Neural crest cell (in vitro differentiated cells): ENCODE measurements around the gene TRIM66. TPM values are rescaled to one million over a fixed set of nuclear protein-coding genes. Genes with fewer than 3 reads are reported as not detected.

Experiments used
- DNase-seq: peaks from one replicate; pipeline ENCODE4 v3.0.0; 2021; ENCODE audit warnings: low read depth, mixed read lengths, low spot score
- H3K27ac Mint-ChIP-seq: one replicate; pipeline ENCODE4 v1.8.0; 2021; ENCODE audit warnings: mild to moderate bottlenecking, mixed read lengths; ENCODE audit not compliant: unreplicated experiment
- H3K27me3 Mint-ChIP-seq: 2 replicates; pipeline ENCODE4 v1.8.0; 2021; ENCODE audit warnings: low read depth, mild to moderate bottlenecking, mixed read lengths
- H3K36me3 Mint-ChIP-seq: 2 replicates; pipeline ENCODE4 v1.8.0; 2021; ENCODE audit warnings: low read depth, mild to moderate bottlenecking, mixed read lengths
- H3K4me1 Mint-ChIP-seq: 2 replicates; pipeline ENCODE4 v1.8.0; 2021; ENCODE audit warnings: mixed read lengths
- H3K4me3 Mint-ChIP-seq: one replicate; pipeline ENCODE4 v1.8.0; 2021; ENCODE audit warnings: mild to moderate bottlenecking, mixed read lengths
- H3K9me3 Mint-ChIP-seq: 2 replicates; pipeline ENCODE4 v1.8.0; 2021; ENCODE audit warnings: mixed read lengths
- CTCF ChIP-seq: fragments of 200-600 bp; sonication (generic); conservative IDR thresholded peaks from 2 replicates; pipeline ENCODE4 v1.5.0; 2021; ENCODE audit warnings: antibody characterized with exemption, mild to moderate bottlenecking
- total RNA-seq: library from RNA; stranded (reverse); gene quantifications from 2 replicates; pipeline ENCODE4 v1.2.1, GENCODE V29; 2021

The TRIM66 gene
- total RNA-seq, 1 donor from 2014 or later: 6.5 TPM

GRCh38 chr11:8650401-8650990 is 32.0 kb downstream of the TRIM66 start:
- H3K4me1 Mint-ChIP-seq: no peaks in the 10 kb centered on the region
- H3K4me3 Mint-ChIP-seq: no peak overlapping the region
- no peaks in the 10 kb centered on the region for H3K9me3 Mint-ChIP-seq
- H3K36me3 Mint-ChIP-seq: peaks cover 4% of the 10 kb centered on the region
- TF ChIP-seq CTCF: no peak
- H3K27ac Mint-ChIP-seq: no peak overlapping the region
- H3K27me3 Mint-ChIP-seq: no peaks in the 10 kb centered on the region
- no peak for DNase-seq

- Mint-ChIP-seq H3K27me3 (no peaks in the 10 kb centered on the region), H3K9me3 (no peaks in the 10 kb centered on the region), H3K4me3 (no peak overlapping the region), H3K4me1 (no peaks in the 10 kb centered on the region), H3K27ac (no peak overlapping the region), H3K36me3 (peaks cover 4% of the 10 kb centered on the region)
- no peak for TF ChIP-seq CTCF
- no peak for DNase-seq
Observed at GRCh38 chr11:8649361-8649760, 33.1 kb downstream of the TRIM66 start.

- H3K36me3 Mint-ChIP-seq: peaks cover 4% of the 10 kb centered on the region
- no peaks in the 10 kb centered on the region for H3K4me1 Mint-ChIP-seq
- no peak for DNase-seq
- H3K27ac Mint-ChIP-seq: no peak overlapping the region
- no peaks in the 10 kb centered on the region for H3K27me3 Mint-ChIP-seq
- TF ChIP-seq CTCF: no peak
- no peak overlapping the region for H3K4me3 Mint-ChIP-seq
- H3K9me3 Mint-ChIP-seq: no peaks in the 10 kb centered on the region
Observed at GRCh38 chr11:8646873-8647272, 35.6 kb downstream of the TRIM66 start.

GRCh38 chr11:8642196-8642841 is 40.1 kb downstream of the TRIM66 start:
- DNase-seq: no peak
- H3K27me3 Mint-ChIP-seq: no peaks in the 10 kb centered on the region
- no peak overlapping the region for H3K4me3 Mint-ChIP-seq
- H3K27ac Mint-ChIP-seq: no peak overlapping the region
- no peaks in the 10 kb centered on the region for H3K9me3 Mint-ChIP-seq
- no peaks in the 10 kb centered on the region for H3K36me3 Mint-ChIP-seq
- H3K4me1 Mint-ChIP-seq: no peaks in the 10 kb centered on the region
- no peak for TF ChIP-seq CTCF

- no peak for DNase-seq
- Mint-ChIP-seq H3K36me3 (peaks cover 7% of the 10 kb centered on the region), H3K9me3 (peaks cover 4% of the 10 kb centered on the region), H3K4me3 (no peak overlapping the region), H3K27me3 (no peaks in the 10 kb centered on the region), H3K27ac (no peak overlapping the region), H3K4me1 (no peaks in the 10 kb centered on the region)
- TF ChIP-seq CTCF: no peak
Observed at GRCh38 chr11:8641332-8641731, 41.1 kb downstream of the TRIM66 start.
